ENCODE results near the gene CFAP58.

Gene CFAP58

DNA sequence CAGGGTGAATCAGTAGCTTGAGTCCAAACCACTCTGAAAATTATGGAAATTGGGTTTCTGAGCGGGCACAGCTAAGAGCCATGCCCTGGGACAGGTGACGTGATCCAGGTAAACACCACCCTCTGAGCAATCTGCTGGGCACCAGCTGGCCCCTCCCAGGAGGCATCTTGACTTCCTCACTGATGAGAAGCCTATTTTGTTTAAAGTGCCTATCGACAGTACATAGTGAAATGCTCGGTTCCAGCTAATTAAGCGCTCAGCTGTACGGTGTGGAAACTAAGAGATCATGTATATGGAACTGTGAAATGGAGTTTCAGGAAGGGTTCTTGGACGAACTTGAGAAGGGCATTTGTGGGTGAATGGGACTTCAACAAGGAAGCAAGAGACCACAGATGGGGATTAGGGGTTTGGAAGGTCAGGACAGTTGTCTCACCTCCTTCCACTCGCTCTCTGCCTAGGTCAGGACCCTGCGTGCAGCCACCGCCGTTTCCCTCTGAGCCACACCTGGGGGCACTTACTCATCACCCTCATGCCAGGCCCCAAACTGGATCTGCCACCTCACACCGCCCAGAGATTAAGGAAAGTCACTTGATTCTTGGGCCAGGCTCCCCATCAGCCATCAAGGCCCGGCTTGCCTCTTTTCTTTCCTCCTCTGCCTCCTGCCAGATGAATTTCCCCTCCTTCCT lies 18.5 kb upstream of the CFAP58 start:
- DNase-seq = no peak

DNA sequence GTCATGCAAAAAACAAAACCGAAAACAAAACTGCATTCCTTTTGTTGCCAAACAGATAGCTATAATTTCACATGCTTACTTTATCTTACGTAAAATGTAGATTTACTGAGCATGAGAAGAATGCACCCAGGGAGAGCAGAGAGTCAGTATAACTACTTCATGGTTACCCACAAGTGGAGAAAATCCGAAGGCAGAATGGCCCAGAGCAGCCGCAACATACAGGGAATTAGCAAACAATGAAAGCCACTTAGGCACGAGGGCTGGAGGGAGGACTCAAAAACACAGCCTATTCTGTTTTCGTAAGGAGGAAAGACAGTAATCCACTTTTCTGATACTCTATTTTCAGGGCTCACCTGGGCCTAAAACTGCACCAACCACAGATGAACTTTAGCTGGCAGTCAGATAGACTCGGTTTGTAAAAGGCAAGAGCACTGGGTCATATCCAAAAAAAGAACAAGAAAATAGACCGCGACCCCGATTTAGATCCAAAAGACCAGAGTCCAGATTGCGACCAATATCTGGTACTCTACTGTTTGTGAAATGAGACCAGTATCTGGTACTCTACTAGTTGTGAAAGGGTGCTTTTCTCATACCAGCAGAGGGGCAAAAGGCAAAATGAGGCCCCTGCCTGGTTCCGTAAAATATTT lies 16.7 kb upstream of the CFAP58 start:
- no peak for DNase-seq

DNA sequence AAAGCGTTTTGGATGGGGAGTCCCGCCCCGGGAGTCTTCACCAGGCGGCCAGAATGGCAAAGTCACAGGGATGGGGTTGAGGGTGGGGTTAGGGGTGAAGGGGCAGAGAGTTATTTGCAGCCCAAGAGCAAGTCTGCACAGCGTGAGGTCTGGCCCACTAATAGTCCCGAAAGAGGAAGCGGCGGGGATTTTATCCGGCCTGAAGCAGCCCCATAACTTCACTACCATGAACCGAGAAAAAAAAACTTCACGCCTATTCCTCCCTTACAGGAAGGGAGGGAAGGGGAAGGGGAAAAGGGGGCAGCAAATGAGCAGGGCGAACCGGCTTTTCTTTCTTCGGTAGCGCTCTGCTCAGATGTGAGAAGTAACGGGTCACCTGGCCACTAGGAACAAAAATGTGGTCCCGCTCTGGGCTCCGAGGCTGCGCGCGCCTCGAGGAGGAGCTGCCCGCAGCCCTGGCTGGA lies 16.1 kb upstream of the CFAP58 start:
- peak in 5 of 14 donors; percentile 35 to 64 (median 53) for DNase-seq

DNA sequence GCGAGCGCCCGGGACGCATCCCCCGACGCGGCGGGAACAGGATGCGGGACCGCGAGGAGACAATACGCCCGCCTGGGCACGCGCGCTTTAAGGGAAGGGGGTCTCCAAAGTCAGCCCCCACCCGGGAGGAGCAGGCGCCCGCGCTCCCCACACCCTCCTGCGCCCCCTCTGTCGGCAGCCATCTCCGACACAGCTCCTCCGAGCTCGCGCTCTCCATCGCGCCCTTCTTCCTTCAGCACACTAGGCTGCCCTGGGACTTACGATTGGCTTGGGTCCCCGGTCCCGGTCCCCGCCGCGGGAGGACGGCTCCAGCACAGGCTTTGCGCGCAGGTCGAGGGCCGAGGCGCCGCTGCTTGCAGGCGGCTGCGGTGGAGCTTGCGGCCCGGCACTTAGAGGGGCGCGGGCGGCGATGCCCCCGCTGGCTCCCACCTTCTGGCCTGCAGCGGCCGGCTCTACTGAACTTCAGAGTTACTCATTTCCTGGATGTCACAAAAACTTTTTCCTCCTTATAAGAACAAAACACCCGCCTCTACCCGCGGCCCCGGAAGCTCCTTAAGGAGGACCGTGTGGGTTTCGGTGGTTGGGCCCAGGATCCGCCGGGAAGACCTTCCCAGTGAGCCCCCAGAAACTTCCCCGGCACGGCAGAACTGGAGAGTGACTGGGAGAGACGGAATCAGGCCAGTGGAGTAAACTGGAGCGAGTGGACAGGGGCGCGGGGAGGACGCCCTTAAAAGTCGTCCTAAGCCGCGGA lies 15.5 kb upstream of the CFAP58 start, which contains the start of gene ITPRIP:
Gene ITPRIP, minus strand, starts transcription at position 481 of the 751 bp plus-strand sequence. CDS start 22,414 bp downstream, outside the sequence.
- peak in 11 of 14 donors; percentile 39 to 78 (median 63) for DNase-seq

DNA sequence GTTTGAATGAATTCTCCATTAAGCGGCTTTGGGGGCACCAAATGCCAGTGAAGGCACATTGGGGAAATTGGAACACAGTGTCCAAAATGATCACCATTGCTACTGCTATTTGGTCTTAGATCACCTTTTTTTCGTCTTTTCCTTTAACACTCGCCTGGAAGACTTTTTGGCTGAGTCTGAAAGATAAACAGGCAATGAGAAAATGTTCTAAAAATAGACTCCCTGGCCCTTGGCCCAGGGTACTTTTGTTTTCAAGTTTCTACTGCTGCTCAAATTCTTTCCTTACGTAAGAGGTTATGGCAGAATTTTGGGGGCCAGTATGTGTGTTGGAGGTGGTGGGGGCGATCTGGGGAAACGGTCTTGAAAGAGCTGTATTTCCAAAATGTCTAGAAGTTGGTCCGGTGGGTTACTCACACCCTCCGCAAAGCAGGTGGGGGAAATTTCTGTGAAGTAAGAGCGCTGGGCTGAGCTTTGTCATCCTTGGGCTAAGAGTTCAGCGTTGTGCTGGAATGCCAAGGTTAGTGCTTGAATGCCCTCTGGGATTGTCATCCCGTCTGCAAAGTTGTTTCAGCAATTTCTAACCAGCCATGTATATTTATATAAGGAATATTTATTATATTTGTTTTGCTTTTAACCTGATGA lies 14.0 kb upstream of the CFAP58 start:
- peak in 3 of 14 donors; percentile 19 to 27 (median 20) for DNase-seq

DNA sequence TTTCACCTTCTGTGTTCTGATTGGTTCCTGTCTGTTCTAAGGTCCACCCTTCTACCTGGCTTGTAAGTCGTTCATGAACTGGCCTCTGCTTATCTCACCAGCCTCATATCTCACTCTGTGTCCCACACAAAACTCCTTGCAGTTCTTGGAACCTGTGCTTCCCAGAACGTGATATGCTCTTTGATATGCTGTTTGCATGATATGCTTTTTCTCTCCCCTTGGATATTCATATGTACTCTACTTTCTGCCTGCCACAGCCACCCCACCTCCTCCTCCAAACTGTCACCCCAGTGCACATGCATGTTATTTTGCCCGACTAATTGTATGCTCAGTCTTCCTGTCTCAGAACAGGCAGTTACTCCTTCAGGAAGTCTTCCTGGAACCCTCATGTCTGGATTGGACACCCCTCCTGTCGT lies 13.5 kb upstream of the CFAP58 start:
- DNase-seq = no peak

DNA sequence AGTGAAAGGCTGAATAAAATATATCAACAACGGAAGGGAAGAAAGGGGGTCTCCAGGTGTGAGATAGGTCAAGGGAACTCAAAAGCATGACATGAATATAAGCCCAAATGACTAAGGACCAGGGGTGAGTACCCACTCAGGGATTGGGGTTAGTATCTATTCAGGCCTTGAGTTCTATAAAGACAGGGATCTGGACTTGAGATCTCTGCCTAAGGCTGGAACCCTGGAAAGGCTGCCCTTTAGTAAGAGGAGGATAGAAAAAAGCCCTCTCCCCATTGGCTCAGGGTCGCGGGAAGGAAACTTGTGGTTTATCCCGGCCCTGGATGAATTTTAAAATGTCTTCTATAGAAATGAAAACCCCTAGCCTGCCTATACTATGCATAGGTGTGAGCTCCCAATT lies 13.0 kb upstream of the CFAP58 start:
- no peak for DNase-seq

DNA sequence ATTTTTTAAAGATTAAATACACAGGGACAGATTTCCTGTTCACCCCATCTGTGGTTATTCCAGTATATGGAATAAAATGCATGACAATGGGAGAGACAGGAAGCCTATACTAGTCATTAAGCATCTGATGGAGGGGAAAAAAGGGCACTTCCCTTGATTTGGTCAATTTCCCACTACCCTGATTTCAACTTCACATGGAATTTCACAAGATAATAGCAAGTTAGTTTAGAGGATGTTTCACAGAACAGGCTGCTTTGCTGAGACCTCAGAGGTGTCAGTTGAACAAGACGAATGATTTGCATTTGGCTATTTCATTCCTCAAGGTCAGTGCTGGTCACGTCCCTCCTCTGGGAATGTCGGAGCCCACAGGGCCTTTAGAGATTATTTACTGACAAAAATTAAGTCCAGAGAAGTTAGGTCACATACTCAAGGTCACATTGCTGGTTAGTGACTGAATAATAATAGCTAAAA lies 10.7 kb upstream of the CFAP58 start:
- DNase-seq = no peak

DNA sequence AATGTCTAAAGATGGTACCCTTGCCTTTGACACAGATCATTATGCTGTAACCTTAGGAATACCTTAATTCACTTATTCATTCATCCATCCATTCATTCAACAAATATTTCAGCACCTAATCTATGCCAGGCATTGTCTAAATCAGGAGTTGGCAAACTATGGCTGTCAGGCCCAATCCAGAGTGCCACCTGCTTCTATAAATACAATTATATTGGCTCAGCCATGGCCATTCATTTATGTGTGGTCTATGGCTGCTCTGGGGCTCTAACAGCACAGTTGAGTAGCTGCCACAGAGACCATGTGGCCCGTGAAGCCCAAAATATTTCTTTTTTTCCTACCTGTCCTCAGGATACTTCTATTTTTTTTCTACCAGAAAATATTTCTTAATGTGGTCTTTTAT lies 9.4 kb upstream of the CFAP58 start:
- no peak for DNase-seq

DNA sequence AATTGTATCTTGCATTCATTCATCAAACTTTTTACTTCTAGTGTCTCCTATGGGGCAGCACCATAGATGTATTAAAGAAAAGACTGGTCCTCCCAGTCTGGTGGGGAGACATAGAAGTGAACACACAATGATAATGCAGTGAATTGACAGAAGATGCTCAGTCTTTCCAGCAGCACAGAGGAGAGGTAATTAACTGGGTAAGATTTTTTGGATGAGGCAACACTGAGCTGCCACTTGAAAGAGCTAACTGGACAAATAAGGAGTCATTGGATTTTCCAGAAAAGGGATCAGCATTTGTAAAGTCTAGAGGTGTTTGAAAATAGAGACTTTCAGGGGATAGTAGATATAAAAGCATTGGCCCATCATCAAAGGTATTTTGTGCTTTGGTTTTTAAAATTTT lies 8.1 kb upstream of the CFAP58 start:
- no peak for DNase-seq

DNA sequence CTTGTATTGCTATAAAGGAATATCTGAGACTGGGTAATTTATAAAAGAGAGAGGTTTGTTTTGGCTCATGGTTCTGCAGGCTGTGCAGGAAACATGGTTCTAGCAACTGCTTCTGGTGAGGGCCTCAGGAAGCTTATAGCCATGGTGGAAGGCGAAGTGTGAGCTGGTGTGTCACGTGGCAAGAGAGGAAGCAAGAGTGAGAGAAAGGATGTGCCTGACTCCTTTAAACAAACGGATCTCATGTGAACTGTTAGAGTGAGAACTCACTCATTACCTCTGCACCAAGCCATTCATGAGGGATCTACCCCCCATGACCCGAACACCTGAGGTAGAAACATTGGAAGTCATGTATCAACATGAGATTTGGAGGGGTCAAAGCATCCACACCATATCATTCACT lies 7.7 kb upstream of the CFAP58 start:
- no peak for DNase-seq

DNA sequence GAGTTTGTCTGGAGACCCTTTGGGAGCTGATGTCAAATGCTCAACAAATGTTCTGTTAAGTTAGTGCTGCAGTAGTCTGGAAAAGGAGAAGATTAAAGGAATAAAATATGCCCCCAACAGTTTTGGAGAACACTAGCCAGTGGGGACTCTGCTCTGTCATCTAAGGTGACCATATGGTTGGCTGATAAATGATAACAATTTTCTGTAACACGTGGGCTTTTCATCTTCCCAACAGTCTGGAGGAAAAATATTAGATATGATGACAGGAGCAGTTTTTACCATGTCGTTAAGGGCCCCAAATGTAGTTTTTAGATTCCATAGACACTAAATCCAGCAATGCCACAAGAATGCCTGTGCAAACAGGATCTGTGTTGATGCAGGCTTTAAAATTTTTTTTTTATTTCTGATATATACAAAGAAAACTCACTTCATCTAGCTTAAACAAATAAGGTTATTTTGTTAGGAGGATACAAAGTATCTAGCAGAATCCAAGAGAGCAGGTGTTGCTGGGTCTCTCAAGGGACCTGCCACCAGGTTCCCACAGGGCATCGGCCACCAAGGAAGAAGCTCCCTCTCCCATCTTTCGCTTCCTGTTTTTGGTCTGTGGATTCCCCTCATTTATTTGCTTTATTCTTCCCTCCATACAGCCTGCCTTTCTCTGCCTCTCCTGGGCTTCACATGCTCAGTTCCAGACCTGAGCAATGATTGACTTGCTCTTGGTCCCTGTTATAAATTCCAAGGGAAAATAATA lies 6.2 kb upstream of the CFAP58 start:
- no peak for DNase-seq

DNA sequence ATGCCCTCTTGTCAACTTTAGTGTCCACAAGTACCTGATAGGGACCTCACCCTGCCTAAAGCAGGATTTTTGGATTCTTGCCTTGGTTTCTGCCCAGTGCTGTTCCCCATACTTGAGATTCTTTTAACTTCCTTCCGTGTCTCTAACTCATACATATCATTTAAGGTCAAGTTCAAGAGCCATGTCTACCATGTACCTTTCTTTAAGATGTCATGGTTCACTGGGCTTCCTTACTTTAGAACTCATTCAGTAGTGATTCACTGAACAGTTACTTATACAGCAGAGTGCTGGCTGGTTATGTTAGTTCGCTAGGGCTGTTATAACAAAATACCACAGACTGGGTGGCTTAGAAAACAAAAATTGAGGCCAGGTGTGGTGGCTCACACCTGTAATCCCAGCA lies 5.0 kb upstream of the CFAP58 start:
- DNase-seq = no peak

DNA sequence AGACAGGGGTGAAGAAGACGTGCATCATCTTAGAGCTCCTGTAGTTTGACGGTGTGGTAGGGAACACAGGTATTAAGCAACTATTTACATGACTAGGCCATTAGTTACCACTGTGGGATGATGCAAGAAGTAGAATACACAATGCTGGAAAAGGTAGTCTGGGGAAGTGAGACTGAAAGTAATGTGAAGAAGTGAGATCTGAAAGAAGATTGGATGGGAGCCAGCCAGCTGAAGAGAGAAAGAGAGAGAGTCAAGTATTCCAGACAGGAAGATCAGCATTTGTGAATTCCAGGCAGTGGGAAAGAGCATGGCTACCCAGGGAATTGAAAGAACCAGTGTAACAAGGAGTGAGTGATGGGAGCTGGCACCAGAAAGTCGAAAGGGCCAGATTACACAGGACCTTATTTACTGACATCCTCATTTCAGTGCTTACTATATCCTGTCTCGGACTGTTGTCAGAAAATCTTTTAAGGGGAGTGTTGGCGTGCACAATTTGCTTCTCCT lies 4.0 kb upstream of the CFAP58 start:
- DNase-seq = peak in 1 of 14 donors; percentile 40

DNA sequence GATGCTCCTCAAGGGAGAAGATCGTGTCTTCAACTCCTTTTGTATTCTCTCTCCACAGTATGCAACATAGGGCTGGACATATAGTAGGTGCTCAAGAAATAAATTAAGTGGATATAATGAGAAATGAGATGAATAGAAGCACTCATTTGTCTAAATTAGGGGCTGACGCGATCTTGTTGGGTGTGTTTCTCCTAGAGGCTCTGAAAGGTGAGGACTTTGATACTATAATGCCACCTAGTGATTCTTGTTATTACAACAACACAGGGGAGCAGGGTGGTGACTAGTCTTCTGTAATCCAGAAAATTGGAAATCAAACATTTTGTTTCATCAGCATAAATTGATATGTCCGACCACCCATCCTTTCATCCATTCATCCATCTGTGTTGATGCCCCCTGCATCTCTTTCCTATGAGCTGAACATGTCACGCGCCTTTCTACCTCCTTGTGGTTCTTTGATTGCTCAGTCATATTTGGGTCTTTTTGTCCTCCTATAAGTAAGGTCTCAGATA lies 3.5 kb upstream of the CFAP58 start:
- peak in 1 of 14 donors; percentile 3 for DNase-seq

DNA sequence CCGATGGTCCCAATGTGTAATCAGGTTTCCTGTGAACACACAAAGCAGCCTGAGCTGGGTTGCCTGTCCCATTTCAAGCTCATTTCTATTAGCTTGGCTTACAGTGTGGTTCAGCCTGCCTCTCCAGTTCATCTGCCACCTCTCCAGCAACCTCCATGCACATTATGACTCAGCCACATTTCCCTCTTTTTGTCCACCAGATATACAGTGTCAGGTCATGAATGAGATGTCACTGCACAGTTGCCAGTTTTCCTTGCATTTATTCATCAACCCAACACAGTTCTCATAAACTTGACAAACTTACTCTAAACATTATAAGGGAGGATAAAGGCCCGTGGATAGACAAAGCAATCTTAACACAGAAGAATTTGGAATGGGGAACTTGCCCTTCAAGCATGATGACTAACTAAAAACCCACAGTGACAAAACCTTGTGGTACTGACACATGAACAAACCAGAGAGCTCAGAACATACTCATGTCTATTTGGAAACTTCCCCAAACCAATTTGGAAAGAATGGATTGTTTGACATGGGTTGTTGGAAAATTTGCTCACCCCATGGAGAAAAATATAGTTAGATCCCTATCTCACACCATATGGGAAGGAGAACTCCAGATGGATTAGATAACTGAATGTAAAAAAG lies 2.5 kb upstream of the CFAP58 start:
- DNase-seq = no peak

DNA sequence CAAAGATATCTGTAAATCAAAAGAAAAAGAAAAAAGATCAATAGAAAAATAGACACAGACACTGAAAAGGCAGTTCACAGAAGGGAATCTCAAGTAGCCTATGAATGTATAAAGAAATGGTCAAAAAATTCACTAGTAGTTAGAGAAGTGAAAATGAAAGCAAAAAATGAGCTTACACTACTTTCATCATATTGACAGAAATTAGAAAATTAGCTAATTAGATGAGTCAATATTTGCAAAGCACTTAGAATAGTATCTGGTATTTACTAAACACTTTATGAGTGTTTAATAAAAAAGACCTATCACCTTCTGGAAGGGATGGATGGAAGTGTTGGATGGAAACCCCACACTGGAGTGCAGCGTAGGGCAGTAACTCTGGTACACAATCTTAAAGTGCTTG lies 1.7 kb upstream of the CFAP58 start:
- no peak for DNase-seq

DNA sequence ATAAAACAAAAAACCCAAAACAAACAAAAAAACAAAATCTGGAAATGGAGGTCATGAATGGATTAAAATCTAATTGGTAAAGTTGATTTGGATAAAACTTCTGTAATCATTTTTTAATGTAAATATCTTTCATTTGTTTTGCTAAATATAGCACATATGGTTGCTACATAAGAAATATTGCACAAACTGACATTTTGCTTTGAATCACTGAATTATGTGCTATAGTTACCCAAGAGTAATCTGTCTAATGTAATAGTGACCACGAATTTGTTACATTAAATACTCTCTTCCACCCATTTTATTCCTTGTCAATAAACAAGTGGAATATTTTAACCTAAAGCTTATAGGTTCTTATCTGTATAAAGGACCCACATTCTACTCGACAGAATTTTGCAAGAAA lies 6.2 kb downstream of the CFAP58 start:
- no peak for DNase-seq

DNA sequence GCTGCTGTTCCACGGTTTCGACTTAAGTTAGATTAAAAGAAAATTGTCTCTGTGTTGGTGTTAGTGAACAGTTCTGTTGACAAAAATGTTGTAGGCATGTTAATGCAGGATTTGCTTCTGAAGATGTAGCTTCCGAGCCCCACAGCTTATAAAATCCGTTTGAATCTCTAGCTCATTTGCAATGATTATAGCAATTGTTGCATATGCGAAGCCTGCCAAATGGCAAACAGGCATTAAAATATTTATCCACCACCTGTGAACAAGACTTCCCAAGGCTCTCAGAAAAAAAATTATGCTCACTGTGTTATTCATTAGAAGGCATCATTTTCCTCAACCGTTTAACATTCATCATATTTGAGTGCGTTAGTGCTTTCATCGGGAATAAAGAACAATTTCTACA lies 14.3 kb downstream of the CFAP58 start:
- DNase-seq = no peak

DNA sequence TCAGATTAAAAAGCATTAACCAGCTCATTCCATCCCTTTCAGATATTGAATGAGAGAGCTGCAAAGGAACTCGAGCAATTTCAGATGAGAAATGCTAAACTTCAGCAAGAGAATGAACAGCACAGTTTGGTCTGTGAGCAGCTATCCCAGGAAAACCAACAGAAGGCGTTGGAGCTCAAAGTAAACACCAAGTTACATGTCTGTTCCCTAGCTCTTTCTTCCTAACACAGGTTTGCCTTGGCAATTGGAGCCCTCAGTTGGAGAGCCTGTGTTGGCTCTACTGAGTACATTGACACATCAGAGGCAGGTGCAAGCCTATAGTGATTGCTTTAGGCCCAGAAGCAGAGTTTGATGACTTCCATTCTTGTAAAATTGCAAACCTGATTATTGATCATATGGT lies 14.7 kb downstream of the CFAP58 start:
- DNase-seq = no peak

DNA sequence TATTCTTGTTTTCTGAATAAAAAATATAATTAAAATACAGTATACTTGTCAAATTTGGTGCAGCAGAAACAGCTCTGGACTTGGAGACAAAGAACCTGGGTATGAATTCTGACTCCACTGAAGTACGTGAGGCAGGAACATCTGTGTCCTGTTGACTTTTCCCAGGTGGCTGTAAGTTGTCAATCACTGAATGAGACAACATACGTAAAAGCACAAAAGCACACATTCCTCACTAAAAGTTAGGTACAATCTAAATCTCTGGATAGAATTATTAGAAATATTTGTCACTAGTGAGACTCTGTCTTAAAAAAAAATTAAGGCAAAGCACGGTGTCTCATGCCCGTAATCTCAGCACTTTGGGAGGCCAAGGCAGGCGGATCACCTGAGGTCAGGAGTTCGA lies 18.1 kb downstream of the CFAP58 start:
- no peak for DNase-seq
